Activated CD8-positive, alpha-beta memory T cell treated with anti-CD3 and anti-CD28 coated beads, Interleukin-2, amount 10 ng/mL, durations not matched to agents 7 days and 5 days (primary cell): Measurements from ENCODE around the gene LRP1B. TPM values are rescaled to one million over a fixed set of nuclear protein-coding genes. Genes with fewer than 3 reads are reported as not detected.
"Not testable (repeated sequence)": the region's sequence is repeated elsewhere in the genome, so short reads cannot be mapped to it uniquely, and the experiment has no call there.

ENCODE experiments used
- ATAC-seq: fragments of 150-1000 bp; cut with Tn5 transposase; one replicate; pipeline ENCODE4 v1.10.0; 2021; ENCODE audit warnings: moderate library complexity
- CTCF ChIA-PET: fragments of 350-600 bp; sonication (Branson Sonifier 250); formaldehyde crosslinking; loops from one replicate; lab custom pipeline; 2021; ENCODE audit warnings: antibody characterized with exemption; lab: Charles Lee
- DNase-seq: peaks from one replicate; pipeline ENCODE4 v3.0.0-alpha.2; 2020
- H3K27ac Mint-ChIP-seq: one replicate; pipeline ENCODE4 v1.8.0; 2021; ENCODE audit warnings: mild to moderate bottlenecking, mixed read lengths
- H3K27me3 Mint-ChIP-seq: one replicate; pipeline ENCODE4 v1.8.0; 2021; ENCODE audit warnings: mixed read lengths
- H3K36me3 Mint-ChIP-seq: one replicate; pipeline ENCODE4 v1.8.0; 2021; ENCODE audit warnings: mild to moderate bottlenecking, mixed read lengths
- H3K4me1 Mint-ChIP-seq: one replicate; pipeline ENCODE4 v1.8.0; 2021; ENCODE audit warnings: mixed read lengths
- H3K4me3 Mint-ChIP-seq: one replicate; pipeline ENCODE4 v1.8.0; 2021; ENCODE audit warnings: mild to moderate bottlenecking, moderate library complexity, mixed read lengths
- H3K9me3 Mint-ChIP-seq: one replicate; pipeline ENCODE4 v1.8.0; 2022; ENCODE audit warnings: low read depth, mixed read lengths
- total RNA-seq, 2 experiments: library from RNA; stranded (reverse); gene quantifications; one replicate each; pipeline ENCODE4 v1.2.3, GENCODE V29; 2021

Gene LRP1B
- total RNA-seq, 2 experiments from 2014 or later = not detected

DNA sequence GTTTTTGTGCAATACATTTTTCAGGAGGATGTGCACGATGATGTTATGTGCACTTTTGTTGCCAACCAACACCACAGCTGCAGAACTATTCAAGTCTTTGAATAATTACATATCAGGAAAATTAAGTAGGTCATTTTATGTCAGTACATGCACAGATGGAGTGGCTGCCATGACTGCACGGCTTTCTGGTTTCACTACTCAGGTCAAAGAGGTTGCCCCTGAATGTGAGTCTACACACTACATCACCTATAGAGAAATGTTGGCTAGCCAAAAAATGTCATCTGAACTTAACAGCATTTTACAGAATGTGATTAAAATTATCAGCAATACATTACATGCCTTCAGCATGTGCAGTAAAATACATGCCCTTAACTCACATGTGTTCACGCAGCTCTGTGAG lies 1713.3 kb downstream of the LRP1B start:
- ATAC-seq = no peak
- no peaks in the 10 kb centered on the region for H3K36me3 Mint-ChIP-seq
- no peak overlapping the region for H3K4me3 Mint-ChIP-seq
- H3K27ac Mint-ChIP-seq = no peak overlapping the region
- CTCF ChIA-PET = no interaction called here
- no peaks in the 10 kb centered on the region for H3K27me3 Mint-ChIP-seq
- DNase-seq = no peak
- peaks cover 11% of the 10 kb centered on the region for H3K9me3 Mint-ChIP-seq
- no peaks in the 10 kb centered on the region for H3K4me1 Mint-ChIP-seq

- Mint-ChIP-seq H3K4me1 (no peaks in the 10 kb centered on the region), H3K27ac (no peak overlapping the region), H3K9me3 (peaks cover 8% of the 10 kb centered on the region), H3K36me3 (no peaks in the 10 kb centered on the region), H3K27me3 (no peaks in the 10 kb centered on the region), H3K4me3 (no peak overlapping the region)
- ATAC-seq (no peak), DNase-seq (no peak)
- CTCF ChIA-PET = no interaction called here
These were observed 1714.2 kb downstream of the LRP1B start for GRCh38 chr2:140416577-140416976.

- H3K27me3 Mint-ChIP-seq, DNase-seq, H3K27ac Mint-ChIP-seq, ATAC-seq, H3K9me3 Mint-ChIP-seq, H3K4me1 Mint-ChIP-seq, H3K36me3 Mint-ChIP-seq, CTCF ChIA-PET, H3K4me3 Mint-ChIP-seq: not testable (repeated sequence)
These were observed 1715.8 kb downstream of the LRP1B start for GRCh38 chr2:140415035-140415434.

DNA sequence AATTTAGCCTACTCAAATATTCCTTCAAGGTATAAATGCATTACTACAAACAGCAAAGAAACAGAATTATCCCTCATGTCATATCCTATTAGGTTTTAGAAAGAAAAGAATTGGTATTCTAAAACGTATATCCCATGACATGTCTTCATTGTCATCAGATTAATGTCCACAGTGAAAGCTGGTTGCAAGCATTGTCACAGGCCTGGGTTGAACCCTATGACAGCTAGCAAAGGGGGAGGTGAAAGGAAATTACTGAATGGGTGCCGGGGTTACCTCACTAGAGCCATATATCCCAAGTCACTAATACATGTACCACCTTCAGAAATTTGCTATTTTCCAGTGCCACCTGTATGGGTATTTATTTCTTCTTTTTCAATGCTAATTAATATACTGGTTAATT lies 1720.1 kb downstream of the LRP1B start:
- H3K4me1 Mint-ChIP-seq = no peaks in the 10 kb centered on the region
- no peak overlapping the region for H3K4me3 Mint-ChIP-seq
- H3K9me3 Mint-ChIP-seq = peaks cover 5% of the 10 kb centered on the region
- ATAC-seq (no peak), DNase-seq (no peak)
- no peaks in the 10 kb centered on the region for H3K27me3 Mint-ChIP-seq
- CTCF ChIA-PET = no interaction called here
- no peak overlapping the region for H3K27ac Mint-ChIP-seq
- no peaks in the 10 kb centered on the region for H3K36me3 Mint-ChIP-seq

DNA sequence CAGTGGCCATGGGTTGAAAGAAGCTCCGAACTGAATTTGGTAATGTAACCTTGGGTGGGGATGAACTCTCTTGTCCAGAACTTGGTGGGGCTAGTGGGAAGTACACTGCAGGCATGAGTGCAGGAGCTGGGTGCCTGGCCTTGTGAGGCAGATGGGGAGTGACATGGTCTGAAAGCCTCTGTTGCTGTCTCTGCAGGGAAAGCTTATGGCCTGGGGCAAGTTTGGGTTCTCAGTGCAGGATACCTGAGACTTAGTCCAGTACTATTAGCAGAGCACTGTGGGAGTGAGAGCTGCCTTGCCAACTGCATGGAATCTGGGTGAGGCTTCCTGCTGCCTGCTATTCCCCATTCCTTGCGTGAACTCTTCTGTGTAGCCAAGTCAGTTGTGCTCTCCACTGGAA lies 1729.8 kb downstream of the LRP1B start:
- Mint-ChIP-seq H3K27ac (no peak overlapping the region), H3K36me3 (no peaks in the 10 kb centered on the region), H3K4me3 (no peak overlapping the region), H3K4me1 (no peaks in the 10 kb centered on the region), H3K9me3 (peaks cover 16% of the 10 kb centered on the region), H3K27me3 (no peaks in the 10 kb centered on the region)
- no peak for DNase-seq
- ATAC-seq = no peak
- CTCF ChIA-PET = no interaction called here

DNA sequence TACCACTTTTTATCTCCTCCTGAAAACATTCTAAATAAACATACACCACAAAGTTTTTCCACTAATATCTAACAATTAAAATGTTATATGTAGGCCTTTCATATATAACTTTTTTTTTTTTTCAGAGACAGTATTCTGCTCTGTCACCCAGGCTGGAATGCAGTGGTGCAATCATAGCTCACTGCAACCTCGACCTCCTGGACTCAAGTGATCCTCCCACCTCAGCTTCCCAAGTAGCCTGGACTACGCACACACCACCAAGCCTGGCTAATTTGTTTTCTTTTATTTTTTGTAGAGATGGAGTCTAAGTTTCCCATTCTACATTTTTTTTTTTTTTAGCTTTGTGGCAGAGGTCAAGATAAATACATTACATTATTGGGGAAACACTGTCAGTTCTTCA lies 1738.0 kb downstream of the LRP1B start:
- ATAC-seq = no peak
- no peaks in the 10 kb centered on the region for H3K4me1 Mint-ChIP-seq
- H3K27ac Mint-ChIP-seq = no peak overlapping the region
- H3K36me3 Mint-ChIP-seq = no peaks in the 10 kb centered on the region
- DNase-seq = no peak
- no peaks in the 10 kb centered on the region for H3K27me3 Mint-ChIP-seq
- H3K9me3 Mint-ChIP-seq = peaks cover 7% of the 10 kb centered on the region
- CTCF ChIA-PET = no interaction called here
- no peak overlapping the region for H3K4me3 Mint-ChIP-seq

DNA sequence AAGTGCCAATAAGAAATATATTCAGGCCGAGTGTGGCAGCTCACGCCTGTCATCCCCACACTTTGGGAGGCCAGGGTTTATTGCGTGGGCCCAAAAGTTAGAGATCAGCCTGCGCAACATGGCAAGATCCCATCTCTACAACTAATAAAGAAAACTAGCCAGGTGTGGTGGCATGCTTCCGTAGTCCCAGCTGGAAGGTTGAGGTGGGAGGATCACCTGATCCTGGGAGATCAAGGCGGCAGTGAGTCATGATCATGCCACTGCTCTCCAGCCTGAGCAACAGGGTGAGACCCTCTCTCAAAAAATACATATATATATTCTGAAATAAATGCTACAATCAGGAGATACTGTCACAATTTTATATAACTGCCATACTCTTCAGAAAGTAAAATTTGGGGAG lies 1745.9 kb downstream of the LRP1B start:
- Mint-ChIP-seq H3K36me3 (no peaks in the 10 kb centered on the region), H3K27me3 (no peaks in the 10 kb centered on the region), H3K4me3 (no peak overlapping the region), H3K9me3 (peaks cover 8% of the 10 kb centered on the region), H3K27ac (no peak overlapping the region), H3K4me1 (no peaks in the 10 kb centered on the region)
- ATAC-seq = no peak
- CTCF ChIA-PET = no interaction called here
- no peak for DNase-seq

DNA sequence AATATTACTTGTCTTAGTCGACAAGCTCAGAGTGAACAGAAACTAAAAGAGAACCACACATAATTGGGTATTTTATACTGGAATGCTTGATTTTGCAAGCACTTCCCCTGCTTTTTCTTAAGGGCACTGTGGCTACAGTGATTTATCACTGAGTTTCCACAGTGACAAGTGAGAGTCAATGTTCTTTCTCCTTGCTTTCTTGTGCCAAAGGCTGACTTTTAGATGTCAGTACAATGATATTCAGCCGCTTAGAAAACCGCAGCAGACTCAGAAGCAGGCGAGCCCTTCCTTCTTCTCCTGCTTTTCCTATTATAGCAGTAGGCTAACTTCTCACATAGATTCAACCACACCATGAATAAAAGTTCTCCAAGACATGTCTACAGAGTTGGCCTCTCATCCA lies 1747.0 kb downstream of the LRP1B start:
- Mint-ChIP-seq H3K27ac (no peak overlapping the region), H3K36me3 (no peaks in the 10 kb centered on the region), H3K27me3 (no peaks in the 10 kb centered on the region), H3K9me3 (peaks cover 12% of the 10 kb centered on the region), H3K4me1 (no peaks in the 10 kb centered on the region), H3K4me3 (no peak overlapping the region)
- ATAC-seq (no peak), DNase-seq (no peak)
- CTCF ChIA-PET = no interaction called here

DNA sequence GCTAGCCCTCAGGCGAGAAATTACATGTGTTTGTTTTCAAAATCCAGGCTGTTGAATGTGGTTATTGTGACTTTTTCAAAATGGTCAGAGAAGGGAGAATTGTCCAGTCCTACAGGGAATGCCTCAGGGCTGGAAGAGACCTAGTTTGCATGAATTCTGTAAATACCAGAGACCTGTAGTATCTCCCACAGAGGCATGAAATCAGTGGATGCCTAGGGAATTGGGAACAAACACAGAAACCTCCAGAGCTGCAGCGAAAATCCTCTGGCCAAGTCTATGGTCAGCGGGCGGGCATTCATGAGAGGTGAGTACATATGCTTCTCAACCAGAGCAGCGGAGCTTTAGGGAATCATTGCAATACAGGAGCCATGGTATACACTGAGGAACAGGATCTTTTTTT lies 1754.1 kb downstream of the LRP1B start:
- no peaks in the 10 kb centered on the region for H3K36me3 Mint-ChIP-seq
- peaks cover 11% of the 10 kb centered on the region for H3K9me3 Mint-ChIP-seq
- no peak overlapping the region for H3K4me3 Mint-ChIP-seq
- DNase-seq (no peak), ATAC-seq (no peak)
- CTCF ChIA-PET = no interaction called here
- H3K4me1 Mint-ChIP-seq = no peaks in the 10 kb centered on the region
- H3K27ac Mint-ChIP-seq = no peak overlapping the region
- H3K27me3 Mint-ChIP-seq = no peaks in the 10 kb centered on the region

- Mint-ChIP-seq H3K4me1 (no peaks in the 10 kb centered on the region), H3K4me3 (no peak overlapping the region), H3K27ac (no peak overlapping the region), H3K9me3 (peaks cover 7% of the 10 kb centered on the region), H3K36me3 (no peaks in the 10 kb centered on the region), H3K27me3 (no peaks in the 10 kb centered on the region)
- DNase-seq (no peak), ATAC-seq (no peak)
- CTCF ChIA-PET = no interaction called here
These were observed 1767.7 kb downstream of the LRP1B start for GRCh38 chr2:140363131-140363530.

DNA sequence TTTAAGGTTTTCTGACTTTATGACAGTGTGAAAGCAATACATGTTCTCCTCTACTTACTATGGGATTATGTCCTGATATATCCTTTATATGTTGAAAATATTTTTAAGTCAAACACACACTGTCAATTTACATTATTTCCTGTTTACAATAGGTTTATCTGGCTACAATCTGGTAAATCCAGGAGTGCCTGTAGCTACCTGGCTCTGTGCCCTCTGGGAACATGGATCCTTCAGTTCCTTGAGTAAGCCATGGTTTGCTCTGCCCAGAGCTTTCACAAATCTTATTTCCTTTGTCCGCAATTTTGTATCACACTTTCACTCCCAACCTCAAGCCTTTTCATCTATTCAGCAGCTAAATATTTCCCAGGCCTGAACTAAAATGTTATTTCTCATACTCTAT lies 1768.5 kb downstream of the LRP1B start:
- Mint-ChIP-seq H3K9me3 (peaks cover 7% of the 10 kb centered on the region), H3K4me1 (no peaks in the 10 kb centered on the region), H3K27me3 (no peaks in the 10 kb centered on the region), H3K4me3 (no peak overlapping the region), H3K36me3 (no peaks in the 10 kb centered on the region), H3K27ac (no peak overlapping the region)
- CTCF ChIA-PET = no interaction called here
- ATAC-seq = no peak
- DNase-seq = no peak

DNA sequence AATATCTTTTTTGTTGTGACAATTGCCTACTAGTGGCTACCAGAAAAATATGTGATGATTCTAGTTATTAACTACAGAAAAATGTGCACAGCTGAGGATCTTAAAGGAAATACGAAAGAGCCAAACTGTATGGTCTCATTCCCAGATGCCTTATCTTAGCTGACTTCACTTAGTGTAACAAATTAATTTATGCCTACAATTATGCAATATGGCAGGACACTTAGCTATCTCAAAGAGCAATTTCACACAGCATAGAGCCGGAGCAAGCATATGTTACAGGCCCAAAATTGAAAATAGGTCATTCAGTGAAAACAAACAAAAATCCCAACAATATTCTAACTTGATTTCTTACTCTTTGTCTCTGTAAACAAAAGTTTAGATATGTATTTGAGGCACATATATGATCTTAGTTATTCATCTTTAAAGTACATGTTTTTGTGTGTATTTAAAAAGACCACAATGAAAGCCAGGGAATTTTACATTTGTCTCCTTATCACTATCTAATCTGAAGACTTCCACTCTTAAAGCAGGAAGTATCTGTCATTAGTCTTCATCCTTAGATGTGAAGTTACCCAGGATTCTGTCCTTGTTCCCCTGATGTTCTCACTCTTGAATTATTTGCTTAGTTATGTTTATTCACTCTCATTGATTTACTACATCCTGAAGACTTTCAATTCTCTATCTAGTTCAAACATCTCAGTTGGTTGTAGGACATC lies 1771.6 kb downstream of the LRP1B start:
- H3K36me3 Mint-ChIP-seq = no peaks in the 10 kb centered on the region
- peaks cover 3% of the 10 kb centered on the region for H3K9me3 Mint-ChIP-seq
- DNase-seq (no peak), ATAC-seq (no peak)
- H3K4me3 Mint-ChIP-seq = no peak overlapping the region
- CTCF ChIA-PET = no interaction called here
- H3K4me1 Mint-ChIP-seq = no peaks in the 10 kb centered on the region
- no peaks in the 10 kb centered on the region for H3K27me3 Mint-ChIP-seq
- H3K27ac Mint-ChIP-seq = no peak overlapping the region

- H3K36me3 Mint-ChIP-seq = no peaks in the 10 kb centered on the region
- H3K4me3 Mint-ChIP-seq = no peak overlapping the region
- DNase-seq = no peak
- no peak overlapping the region for H3K27ac Mint-ChIP-seq
- H3K4me1 Mint-ChIP-seq = no peaks in the 10 kb centered on the region
- H3K9me3 Mint-ChIP-seq = peaks cover 6% of the 10 kb centered on the region
- ATAC-seq = no peak
- CTCF ChIA-PET = no interaction called here
- H3K27me3 Mint-ChIP-seq = no peaks in the 10 kb centered on the region
These were observed 1774.1 kb downstream of the LRP1B start for GRCh38 chr2:140356697-140357096.

DNA sequence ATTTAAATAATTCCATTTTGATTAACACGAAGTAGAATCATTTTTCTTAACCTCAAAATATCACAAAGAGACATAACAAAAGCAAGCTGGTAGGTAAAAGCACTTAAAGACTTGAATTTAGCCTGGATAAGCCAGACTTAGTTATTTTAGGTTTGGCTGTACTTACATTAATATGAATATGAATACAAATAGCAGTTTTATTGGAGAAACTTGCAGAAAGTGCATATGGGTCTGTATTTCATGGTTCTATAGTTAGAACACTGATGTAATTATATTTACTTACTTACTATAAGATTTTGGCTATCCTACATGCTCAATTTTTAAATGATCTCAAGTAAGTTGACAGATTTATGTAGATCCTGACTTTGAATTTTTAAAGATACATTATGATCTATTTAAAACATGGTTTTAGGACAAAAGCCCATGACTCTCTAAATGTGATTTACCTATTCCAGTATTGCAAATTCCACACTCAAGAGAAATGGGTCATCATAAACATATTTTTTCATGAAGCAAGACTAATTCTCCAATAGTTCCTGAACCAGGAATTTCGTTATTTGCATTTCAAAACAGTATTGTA lies 1775.2 kb downstream of the LRP1B start:
- CTCF ChIA-PET = no interaction called here
- H3K27ac Mint-ChIP-seq = no peak overlapping the region
- H3K9me3 Mint-ChIP-seq = peaks cover 6% of the 10 kb centered on the region
- ATAC-seq (no peak), DNase-seq (no peak)
- H3K4me3 Mint-ChIP-seq = no peak overlapping the region
- H3K36me3 Mint-ChIP-seq = no peaks in the 10 kb centered on the region
- no peaks in the 10 kb centered on the region for H3K4me1 Mint-ChIP-seq
- no peaks in the 10 kb centered on the region for H3K27me3 Mint-ChIP-seq
